Astrocyte (in vitro differentiated cells and primary cell): ENCODE data around the gene TIMM10. TPM values are rescaled to one million over a fixed set of nuclear protein-coding genes. Genes with fewer than 3 reads are reported as not detected.

ENCODE experiments used
- DNase-seq: peaks from one replicate; pipeline ENCODE4 v3.0.0-alpha.2; 2010; ENCODE audit warnings: low read depth
- FAIRE-seq: peaks from 2 replicates; lab custom pipeline; 2011; peaks lifted over from hg19 to GRCh38; lab: Jason Lieb, UNC
- H2AFZ ChIP-seq: 2 replicates; pipeline ENCODE4 v1.6.0; 2012; ENCODE audit warnings: low read depth, low read length, inconsistent platforms
- H3K27ac ChIP-seq: 2 replicates; pipeline ENCODE4 v1.5.1; 2011; ENCODE audit warnings: low read depth, low read length, inconsistent platforms
- H3K27me3 ChIP-seq: 2 replicates; pipeline ENCODE4 v1.6.0; 2011; ENCODE audit warnings: low read length, inconsistent platforms; ENCODE audit not compliant: insufficient read depth
- H3K36me3 ChIP-seq: 2 replicates; pipeline ENCODE4 v1.5.1; 2011; ENCODE audit warnings: low read length, inconsistent platforms; ENCODE audit not compliant: insufficient read depth
- H3K4me1 ChIP-seq: 2 replicates; pipeline ENCODE4 v1.5.1; 2011; ENCODE audit warnings: low read length, inconsistent platforms; ENCODE audit not compliant: insufficient read depth
- H3K4me2 ChIP-seq: 2 replicates; pipeline ENCODE4 v1.6.0; 2012; ENCODE audit warnings: low read length, inconsistent platforms
- H3K4me3 ChIP-seq: 2 replicates; pipeline ENCODE4 v1.5.1; 2011; ENCODE audit warnings: low read depth, mild to moderate bottlenecking, low read length, inconsistent platforms; ENCODE audit not compliant: insufficient read depth
- H3K79me2 ChIP-seq: 2 replicates; pipeline ENCODE4 v1.6.0; 2012; ENCODE audit warnings: mild to moderate bottlenecking, low read length, inconsistent platforms; ENCODE audit not compliant: insufficient read depth
- H3K9ac ChIP-seq: 2 replicates; pipeline ENCODE4 v1.6.0; 2012; ENCODE audit warnings: mild to moderate bottlenecking, low read length, inconsistent platforms
- H3K9me3 ChIP-seq: 2 replicates; pipeline ENCODE4 v1.5.1; 2012; ENCODE audit warnings: low read depth, mild to moderate bottlenecking, low read length, inconsistent platforms; ENCODE audit not compliant: insufficient read depth
- H4K20me1 ChIP-seq: 2 replicates; pipeline ENCODE4 v1.6.0; 2012; ENCODE audit warnings: low read length, inconsistent platforms; ENCODE audit not compliant: insufficient read depth
- H3K27ac Mint-ChIP-seq: one replicate; pipeline ENCODE4 v1.8.0; 2021; ENCODE audit warnings: mild to moderate bottlenecking, mixed read lengths; ENCODE audit not compliant: unreplicated experiment
- H3K27me3 Mint-ChIP-seq: one replicate; pipeline ENCODE4 v1.8.0; 2021; ENCODE audit warnings: low read depth, mixed read lengths; ENCODE audit not compliant: unreplicated experiment
- H3K36me3 Mint-ChIP-seq: one replicate; pipeline ENCODE4 v1.8.0; 2021; ENCODE audit warnings: low read depth, mixed read lengths; ENCODE audit not compliant: unreplicated experiment
- H3K4me1 Mint-ChIP-seq: one replicate; pipeline ENCODE4 v1.8.0; 2021; ENCODE audit warnings: low read depth, mixed read lengths; ENCODE audit not compliant: unreplicated experiment
- H3K4me3 Mint-ChIP-seq: one replicate; pipeline ENCODE4 v1.8.0; 2021; ENCODE audit warnings: mild to moderate bottlenecking, moderate library complexity, mixed read lengths; ENCODE audit not compliant: unreplicated experiment
- H3K9me3 Mint-ChIP-seq: one replicate; pipeline ENCODE4 v1.8.0; 2021; ENCODE audit warnings: mild to moderate bottlenecking, mixed read lengths; ENCODE audit not compliant: unreplicated experiment
- EZH2 ChIP-seq: IDR thresholded peaks from 2 replicates; pipeline ENCODE4 v1.6.1; 2012; ENCODE audit warnings: mild to moderate bottlenecking, low read length, inconsistent platforms; ENCODE audit not compliant: insufficient read depth
- total RNA-seq: library from RNA; stranded (reverse); gene quantifications from 2 replicates; pipeline ENCODE4 v1.2.1, GENCODE V29; 2021
- TF ChIP-seq, protein P1 (sequence below): IDR thresholded peaks from 2 replicates; pipeline ENCODE4 v1.5.1; 2011; ENCODE audit warnings: low read depth, mild to moderate bottlenecking, inconsistent platforms, low read length, moderate library complexity; ENCODE audit not compliant: insufficient read depth

TIMM10 gene
- total RNA-seq, 1 donor from 2014 or later: 56.1 TPM

DNA sequence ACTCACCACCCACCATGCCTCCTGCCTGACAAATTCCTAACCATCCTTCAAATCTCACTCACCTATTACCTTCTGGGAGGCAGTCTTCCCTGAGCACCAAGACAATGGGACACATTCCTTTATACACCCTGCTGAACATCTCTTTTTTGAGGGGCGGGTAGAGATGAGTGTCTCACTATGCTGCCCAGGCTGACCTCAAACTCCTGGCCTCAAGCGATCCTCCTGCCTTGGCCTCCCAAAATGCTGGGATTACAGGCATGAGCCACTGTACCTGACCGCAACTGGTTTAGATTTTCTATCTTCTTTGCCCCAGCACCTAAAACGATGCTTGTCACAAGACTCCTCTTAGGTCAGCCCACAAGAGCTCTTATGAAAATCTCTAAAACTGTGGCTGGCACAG is 7.1 kb downstream of the TIMM10 start:
- H3K27me3 ChIP-seq: no peaks in the 10 kb centered on the region
- no peak overlapping the region for H3K27ac Mint-ChIP-seq
- H3K4me3 Mint-ChIP-seq: no peak overlapping the region
- FAIRE-seq (no peak), DNase-seq (no peak)
- no peak for TF ChIP-seq EZH2
- TF ChIP-seq, protein P1, sequence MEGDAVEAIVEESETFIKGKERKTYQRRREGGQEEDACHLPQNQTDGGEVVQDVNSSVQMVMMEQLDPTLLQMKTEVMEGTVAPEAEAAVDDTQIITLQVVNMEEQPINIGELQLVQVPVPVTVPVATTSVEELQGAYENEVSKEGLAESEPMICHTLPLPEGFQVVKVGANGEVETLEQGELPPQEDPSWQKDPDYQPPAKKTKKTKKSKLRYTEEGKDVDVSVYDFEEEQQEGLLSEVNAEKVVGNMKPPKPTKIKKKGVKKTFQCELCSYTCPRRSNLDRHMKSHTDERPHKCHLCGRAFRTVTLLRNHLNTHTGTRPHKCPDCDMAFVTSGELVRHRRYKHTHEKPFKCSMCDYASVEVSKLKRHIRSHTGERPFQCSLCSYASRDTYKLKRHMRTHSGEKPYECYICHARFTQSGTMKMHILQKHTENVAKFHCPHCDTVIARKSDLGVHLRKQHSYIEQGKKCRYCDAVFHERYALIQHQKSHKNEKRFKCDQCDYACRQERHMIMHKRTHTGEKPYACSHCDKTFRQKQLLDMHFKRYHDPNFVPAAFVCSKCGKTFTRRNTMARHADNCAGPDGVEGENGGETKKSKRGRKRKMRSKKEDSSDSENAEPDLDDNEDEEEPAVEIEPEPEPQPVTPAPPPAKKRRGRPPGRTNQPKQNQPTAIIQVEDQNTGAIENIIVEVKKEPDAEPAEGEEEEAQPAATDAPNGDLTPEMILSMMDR: no peak
- no peaks in the 10 kb centered on the region for H3K9me3 Mint-ChIP-seq
- no peaks in the 10 kb centered on the region for H3K4me1 Mint-ChIP-seq
- peaks cover 6% of the 10 kb centered on the region for H3K36me3 ChIP-seq
- H2AFZ ChIP-seq: no peak overlapping the region
- H3K9me3 ChIP-seq: no peaks in the 10 kb centered on the region
- no peak overlapping the region for H3K4me2 ChIP-seq
- peaks cover 12% of the 10 kb centered on the region for H4K20me1 ChIP-seq
- peaks cover 6% of the 10 kb centered on the region for H3K27me3 Mint-ChIP-seq
- no peak overlapping the region for H3K4me3 ChIP-seq
- peaks cover 5% of the 10 kb centered on the region for H3K36me3 Mint-ChIP-seq
- H3K9ac ChIP-seq: no peak overlapping the region
- H3K4me1 ChIP-seq: no peaks in the 10 kb centered on the region
- H3K27ac ChIP-seq: no peak overlapping the region
- peaks cover 2% of the 10 kb centered on the region for H3K79me2 ChIP-seq

DNA sequence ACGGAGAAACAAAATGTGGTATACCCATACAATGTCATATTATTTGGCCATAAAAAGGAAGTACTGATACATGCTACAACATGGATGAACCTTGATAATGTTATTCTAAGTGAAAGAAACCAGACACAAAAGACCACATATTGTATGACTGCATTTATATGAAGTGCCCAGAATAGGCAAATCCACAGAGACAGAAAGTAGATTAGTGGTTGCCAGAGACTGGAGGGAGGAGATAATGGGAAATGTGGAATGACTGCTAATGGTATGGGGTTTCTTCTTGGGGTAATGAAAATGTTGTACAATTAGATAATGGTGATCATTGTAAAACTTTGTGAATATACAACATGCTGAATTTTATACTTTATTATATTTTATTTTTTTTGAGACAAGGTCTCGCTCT is 9.4 kb downstream of the TIMM10 start:
- Histone ChIP-seq H3K9me3 (no peaks in the 10 kb centered on the region), H4K20me1 (no peaks in the 10 kb centered on the region), H3K4me3 (no peak overlapping the region), H3K36me3 (peaks cover 3% of the 10 kb centered on the region), H3K27me3 (no peaks in the 10 kb centered on the region), H3K27ac (no peak overlapping the region), H3K79me2 (no peaks in the 10 kb centered on the region), H3K4me1 (peaks cover under 1% of the 10 kb centered on the region), H2AFZ (no peak overlapping the region), H3K4me2 (no peak overlapping the region), H3K9ac (no peak overlapping the region)
- Mint-ChIP-seq H3K4me1 (no peaks in the 10 kb centered on the region), H3K27me3 (peaks cover 19% of the 10 kb centered on the region), H3K36me3 (peaks cover 3% of the 10 kb centered on the region), H3K9me3 (no peaks in the 10 kb centered on the region), H3K4me3 (no peak overlapping the region), H3K27ac (no peak overlapping the region)
- DNase-seq: no peak
- no peak for TF ChIP-seq EZH2
- TF ChIP-seq, protein P1: no peak
- no peak for FAIRE-seq

DNA sequence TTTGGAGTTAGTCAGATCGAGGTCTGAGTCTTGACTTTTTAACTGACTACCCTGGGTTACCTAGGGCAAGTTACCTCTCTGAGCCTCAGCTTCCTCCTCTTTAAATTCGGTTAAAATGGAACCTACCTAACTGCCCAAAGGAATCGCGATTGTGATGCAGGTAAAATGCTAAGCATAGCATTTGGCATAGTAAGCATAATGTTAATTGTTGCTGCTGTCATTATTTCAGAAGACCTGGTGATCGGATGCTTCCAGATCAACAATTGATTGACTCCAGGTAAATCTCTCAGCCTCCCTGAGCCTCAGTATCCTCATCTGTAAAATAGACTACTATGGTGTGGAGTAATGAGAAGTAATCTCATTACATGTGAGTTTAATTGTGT is 14.5 kb downstream of the TIMM10 start:
- no peak overlapping the region for H3K27ac ChIP-seq
- H4K20me1 ChIP-seq: peaks cover 7% of the 10 kb centered on the region
- peak overlapping the region; percentile 92 for H3K4me2 ChIP-seq
- Mint-ChIP-seq H3K4me3 (peak overlapping the region; percentile 94), H3K36me3 (no peaks in the 10 kb centered on the region), H3K4me1 (no peaks in the 10 kb centered on the region), H3K27ac (no peak overlapping the region), H3K27me3 (peaks cover 24% of the 10 kb centered on the region), H3K9me3 (no peaks in the 10 kb centered on the region)
- peak overlapping the region; percentile 73 for H3K4me3 ChIP-seq
- no peaks in the 10 kb centered on the region for H3K9me3 ChIP-seq
- H3K79me2 ChIP-seq: no peaks in the 10 kb centered on the region
- peaks cover 11% of the 10 kb centered on the region for H3K4me1 ChIP-seq
- H3K36me3 ChIP-seq: no peaks in the 10 kb centered on the region
- H2AFZ ChIP-seq: peak overlapping the region; percentile 85
- peak overlapping the region; percentile 76 for H3K9ac ChIP-seq
- TF ChIP-seq, protein P1: no peak
- TF ChIP-seq EZH2: no peak
- H3K27me3 ChIP-seq: no peaks in the 10 kb centered on the region
- FAIRE-seq (no peak), DNase-seq (no peak)
